Measurements from ENCODE around the gene CFAP210. TPM values are rescaled to one million over a fixed set of nuclear protein-coding genes. Genes with fewer than 3 reads are reported as not detected.

CFAP210 gene
- total and polyA plus RNA-seq, 10 of the 15 experiments (the other 5 are each of a cell fraction or from before 2014, with no cell fraction given): not detected

DNA sequence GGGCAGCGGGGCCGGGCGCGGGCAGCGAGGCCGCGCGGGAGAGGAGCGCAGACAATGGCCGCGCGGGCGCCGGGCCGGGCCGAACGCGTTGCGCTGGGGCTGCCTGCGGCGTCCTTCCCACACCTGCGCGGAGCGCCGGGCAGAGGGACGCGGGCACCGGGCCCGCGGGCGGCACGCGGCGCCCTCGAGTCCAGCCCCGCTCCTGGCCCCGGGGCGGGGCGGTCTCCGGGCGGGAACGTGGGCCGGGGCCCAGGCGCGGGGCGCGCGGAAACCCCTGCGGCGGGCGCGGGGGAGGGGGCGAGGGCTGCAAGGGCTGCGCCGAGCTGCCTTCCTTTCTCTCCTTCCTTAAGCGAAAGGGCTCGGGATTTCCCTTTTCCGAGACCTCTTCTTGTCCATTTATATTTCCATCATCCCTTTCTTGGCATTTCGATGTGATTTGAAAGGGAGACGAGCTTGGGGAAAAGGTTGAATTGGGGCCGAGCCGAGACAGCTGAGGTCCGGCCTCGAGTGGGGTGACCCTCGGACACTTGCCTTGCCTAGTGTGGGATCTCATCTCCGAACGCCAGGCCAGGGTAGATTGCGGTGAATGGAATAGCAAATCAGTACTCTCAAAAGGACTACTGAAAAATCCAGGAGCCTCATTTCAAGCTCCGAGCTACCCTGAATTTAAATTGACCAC lies 40.1 kb upstream of the CFAP210 start:
- in situ Hi-C loops (cut with MboI) (no loop called here), intact Hi-C loops (cut with micrococcal nuclease; ENCODE audit: unreplicated experiment) (no loop called here)
- CTCF ChIA-PET: interaction anchor here (1.1 to 2.1 kb wide), 3 partner anchors 8 to 31 kb away, joined by 3 to 5 read pairs (median 3); no protein-coding TSS in a partner anchor
- Histone ChIP-seq H2AFZ (ENCODE audit: control insufficient read depth, low read depth, low read length) (peak overlapping the region; percentile 77), H3K27ac (ENCODE audit: control insufficient read depth, insufficient read depth) (0 out of 2 replicates have a peak overlapping the region, but pooled peaks have one; percentile 18), H3K36me3 (ENCODE audit: control insufficient read depth in 2 of 2, insufficient read depth in 2 of 2, low read length in 1 of 2) (no peaks in the 10 kb centered on the region; a peak in 1 of 4 replicates), H3K4me2 (ENCODE audit: control insufficient read depth, insufficient read depth) (peak overlapping the region; percentile 95), H3K4me1 (ENCODE audit: control insufficient read depth, insufficient read depth, low read length) (peaks cover 8% of the 10 kb centered on the region), H4K20me1 (ENCODE audit: control insufficient read depth, insufficient read depth) (no peaks in the 10 kb centered on the region), H3K27me3 (replicated peaks in 1 of 2; ENCODE audit: control insufficient read depth in 2 of 2, insufficient read depth in 2 of 2, low read length in 1 of 2) (no peaks in the 10 kb centered on the region), H3K9ac (ENCODE audit: control insufficient read depth, insufficient read depth, low read length) (peak overlapping the region; percentile 80), H3K79me2 (ENCODE audit: control insufficient read depth, insufficient read depth, low read length) (peaks cover 11% of the 10 kb centered on the region), H3K4me3 (peak overlapping the region; percentile 96), H3K9me3 (replicated peaks; ENCODE audit: control insufficient read depth, insufficient read depth, low read length) (no peaks in the 10 kb centered on the region)
- DNase-seq (ENCODE audit: low read depth, low spot score) (no peak), ATAC-seq (peak; percentile 20), FAIRE-seq (no peak)
- BruUV-seq (replicated peaks): no TSS peak
- RAD21 ChIA-PET (ENCODE audit: unreplicated experiment): interaction anchor here (1.3 kb wide), 1 partner anchor 40 kb away, joined by 3 read pairs; no protein-coding TSS in a partner anchor
- POLR2A ChIA-PET: interaction anchor here (0.6 to 1.2 kb wide), 2 partner anchors 9 to 93 kb away, joined by 4 to 5 read pairs; partner anchors contain the start of gene UBR3
- SMC1A ChIA-PET (ENCODE audit: uncharacterized antibody, unreplicated experiment): interaction anchor here (0.9 to 4.1 kb wide), 5 partner anchors 9 to 55 kb away, joined by 3 to 19 read pairs (median 3); no protein-coding TSS in a partner anchor
- WGBS (ENCODE audit: insufficient coverage, insufficient replicate concordance, low lambda C conversion rate, missing lambda C conversion rate): 4% methylated on average over 38 of the region's 69 CpGs
- TF ChIP-seq NRF1 (conservative IDR thresholded peaks at IDR 0.05; ENCODE audit: low read depth, low read length) (no peak), YY1 (IDR thresholded peaks at IDR 0.05; ENCODE audit: low read depth, low read length) (peak; percentile 59; the same call in 1 of the 2 replicates), RCOR1 (conservative IDR thresholded peaks at IDR 0.05; ENCODE audit: low read depth, low read length) (no peak), ZNF217 (IDR thresholded peaks at IDR 0.05) (no peak), BRCA1 (IDR thresholded peaks at IDR 0.05; ENCODE audit: low read depth, low read length) (no peak), BMI1 (IDR thresholded peaks at IDR 0.05; ENCODE audit: borderline replicate concordance) (no peak), HCFC1 (IDR thresholded peaks at IDR 0.05; ENCODE audit: low read length) (no peak), TCF12 (IDR thresholded peaks at IDR 0.05; ENCODE audit: low read depth, low read length) (no peak), JUND (IDR thresholded peaks at IDR 0.05; ENCODE audit: low read depth, low read length) (no peak), STAT1 (conservative IDR thresholded peaks at IDR 0.05) (no peak), HDGF (IDR thresholded peaks at IDR 0.05) (no peak), BACH1 (IDR thresholded peaks at IDR 0.05; ENCODE audit: borderline replicate concordance) (no peak), POLR2AphosphoS5 (IDR thresholded peaks at IDR 0.05; ENCODE audit: low read length) (no peak), IKZF1 (conservative IDR thresholded peaks at IDR 0.05) (peak; percentile 11; the same call in 1 of the 2 replicates), ZNF384 (IDR thresholded peaks at IDR 0.05; ENCODE audit: borderline replicate concordance, low read depth, low read length) (no peak)
- TF ChIP-seq, protein P1, sequence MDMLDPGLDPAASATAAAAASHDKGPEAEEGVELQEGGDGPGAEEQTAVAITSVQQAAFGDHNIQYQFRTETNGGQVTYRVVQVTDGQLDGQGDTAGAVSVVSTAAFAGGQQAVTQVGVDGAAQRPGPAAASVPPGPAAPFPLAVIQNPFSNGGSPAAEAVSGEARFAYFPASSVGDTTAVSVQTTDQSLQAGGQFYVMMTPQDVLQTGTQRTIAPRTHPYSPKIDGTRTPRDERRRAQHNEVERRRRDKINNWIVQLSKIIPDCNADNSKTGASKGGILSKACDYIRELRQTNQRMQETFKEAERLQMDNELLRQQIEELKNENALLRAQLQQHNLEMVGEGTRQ (IDR thresholded peaks at IDR 0.05; ENCODE audit: borderline replicate concordance, low read depth, low read length): no peak
- TF ChIP-seq, protein P2, sequence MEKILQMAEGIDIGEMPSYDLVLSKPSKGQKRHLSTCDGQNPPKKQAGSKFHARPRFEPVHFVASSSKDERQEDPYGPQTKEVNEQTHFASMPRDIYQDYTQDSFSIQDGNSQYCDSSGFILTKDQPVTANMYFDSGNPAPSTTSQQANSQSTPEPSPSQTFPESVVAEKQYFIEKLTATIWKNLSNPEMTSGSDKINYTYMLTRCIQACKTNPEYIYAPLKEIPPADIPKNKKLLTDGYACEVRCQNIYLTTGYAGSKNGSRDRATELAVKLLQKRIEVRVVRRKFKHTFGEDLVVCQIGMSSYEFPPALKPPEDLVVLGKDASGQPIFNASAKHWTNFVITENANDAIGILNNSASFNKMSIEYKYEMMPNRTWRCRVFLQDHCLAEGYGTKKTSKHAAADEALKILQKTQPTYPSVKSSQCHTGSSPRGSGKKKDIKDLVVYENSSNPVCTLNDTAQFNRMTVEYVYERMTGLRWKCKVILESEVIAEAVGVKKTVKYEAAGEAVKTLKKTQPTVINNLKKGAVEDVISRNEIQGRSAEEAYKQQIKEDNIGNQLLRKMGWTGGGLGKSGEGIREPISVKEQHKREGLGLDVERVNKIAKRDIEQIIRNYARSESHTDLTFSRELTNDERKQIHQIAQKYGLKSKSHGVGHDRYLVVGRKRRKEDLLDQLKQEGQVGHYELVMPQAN (conservative IDR thresholded peaks at IDR 0.05): 0 out of 2 replicates have a peak, but pooled peaks have one; percentile 14
- TF ChIP-seq, protein P3, sequence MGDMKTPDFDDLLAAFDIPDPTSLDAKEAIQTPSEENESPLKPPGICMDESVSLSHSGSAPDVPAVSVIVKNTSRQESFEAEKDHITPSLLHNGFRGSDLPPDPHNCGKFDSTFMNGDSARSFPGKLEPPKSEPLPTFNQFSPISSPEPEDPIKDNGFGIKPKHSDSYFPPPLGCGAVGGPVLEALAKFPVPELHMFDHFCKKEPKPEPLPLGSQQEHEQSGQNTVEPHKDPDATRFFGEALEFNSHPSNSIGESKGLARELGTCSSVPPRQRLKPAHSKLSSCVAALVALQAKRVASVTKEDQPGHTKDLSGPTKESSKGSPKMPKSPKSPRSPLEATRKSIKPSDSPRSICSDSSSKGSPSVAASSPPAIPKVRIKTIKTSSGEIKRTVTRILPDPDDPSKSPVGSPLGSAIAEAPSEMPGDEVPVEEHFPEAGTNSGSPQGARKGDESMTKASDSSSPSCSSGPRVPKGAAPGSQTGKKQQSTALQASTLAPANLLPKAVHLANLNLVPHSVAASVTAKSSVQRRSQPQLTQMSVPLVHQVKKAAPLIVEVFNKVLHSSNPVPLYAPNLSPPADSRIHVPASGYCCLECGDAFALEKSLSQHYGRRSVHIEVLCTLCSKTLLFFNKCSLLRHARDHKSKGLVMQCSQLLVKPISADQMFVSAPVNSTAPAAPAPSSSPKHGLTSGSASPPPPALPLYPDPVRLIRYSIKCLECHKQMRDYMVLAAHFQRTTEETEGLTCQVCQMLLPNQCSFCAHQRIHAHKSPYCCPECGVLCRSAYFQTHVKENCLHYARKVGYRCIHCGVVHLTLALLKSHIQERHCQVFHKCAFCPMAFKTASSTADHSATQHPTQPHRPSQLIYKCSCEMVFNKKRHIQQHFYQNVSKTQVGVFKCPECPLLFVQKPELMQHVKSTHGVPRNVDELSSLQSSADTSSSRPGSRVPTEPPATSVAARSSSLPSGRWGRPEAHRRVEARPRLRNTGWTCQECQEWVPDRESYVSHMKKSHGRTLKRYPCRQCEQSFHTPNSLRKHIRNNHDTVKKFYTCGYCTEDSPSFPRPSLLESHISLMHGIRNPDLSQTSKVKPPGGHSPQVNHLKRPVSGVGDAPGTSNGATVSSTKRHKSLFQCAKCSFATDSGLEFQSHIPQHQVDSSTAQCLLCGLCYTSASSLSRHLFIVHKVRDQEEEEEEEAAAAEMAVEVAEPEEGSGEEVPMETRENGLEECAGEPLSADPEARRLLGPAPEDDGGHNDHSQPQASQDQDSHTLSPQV (IDR thresholded peaks at IDR 0.05): no peak

Data from GM12878 (cell line).